ENCODE results near the gene CELSR1. TPM values are rescaled to one million over a fixed set of nuclear protein-coding genes. Genes with fewer than 3 reads are reported as not detected.

The CELSR1 gene
- total and polyA plus RNA-seq, 8 donors = 0.75 to 3.2 (median 1.2) TPM

DNA sequence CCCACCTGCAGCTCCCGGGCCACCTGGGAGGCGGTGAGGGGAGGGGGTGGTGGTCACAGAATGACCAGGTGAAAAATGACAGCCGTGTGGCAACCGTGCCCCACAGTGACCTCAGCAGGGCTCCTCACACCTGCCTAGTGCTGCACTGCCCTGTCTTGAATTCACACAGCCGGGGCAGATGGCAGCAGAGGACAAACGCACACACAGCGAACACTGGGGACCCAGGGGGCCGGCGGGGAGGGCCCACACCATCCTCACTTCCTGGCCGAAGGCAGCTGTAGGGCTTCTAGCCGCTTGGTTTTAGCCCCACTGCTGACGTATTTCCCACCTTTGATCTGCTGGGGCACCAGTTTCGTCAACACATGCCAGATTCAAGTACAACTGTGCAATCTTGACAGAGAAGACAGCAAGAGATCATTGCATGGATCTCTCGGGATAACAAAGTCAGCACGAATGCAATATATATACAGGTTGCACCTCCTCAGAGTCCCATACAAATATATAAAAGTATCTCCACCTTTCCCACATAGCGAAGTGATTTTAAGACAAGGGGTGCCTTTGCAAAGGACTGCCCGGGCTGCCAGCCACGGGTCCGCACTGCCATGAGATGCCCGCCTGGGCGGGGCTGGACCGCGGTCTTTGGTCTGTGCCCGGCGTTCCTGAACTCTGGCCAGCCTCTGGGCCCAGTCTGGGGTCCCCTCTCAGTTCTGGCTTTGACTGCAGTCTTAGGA lies 175.1 kb downstream of the CELSR1 start:
- no peaks in the 10 kb centered on the region for H3K9me3 ChIP-seq
- FAIRE-seq = no peak
- no peak overlapping the region for H3K27ac ChIP-seq
- intact Hi-C loops (cut with DNase I) = no loop called here
- H3K27me3 ChIP-seq = no peaks in the 10 kb centered on the region
- TF ChIP-seq, protein P1, sequence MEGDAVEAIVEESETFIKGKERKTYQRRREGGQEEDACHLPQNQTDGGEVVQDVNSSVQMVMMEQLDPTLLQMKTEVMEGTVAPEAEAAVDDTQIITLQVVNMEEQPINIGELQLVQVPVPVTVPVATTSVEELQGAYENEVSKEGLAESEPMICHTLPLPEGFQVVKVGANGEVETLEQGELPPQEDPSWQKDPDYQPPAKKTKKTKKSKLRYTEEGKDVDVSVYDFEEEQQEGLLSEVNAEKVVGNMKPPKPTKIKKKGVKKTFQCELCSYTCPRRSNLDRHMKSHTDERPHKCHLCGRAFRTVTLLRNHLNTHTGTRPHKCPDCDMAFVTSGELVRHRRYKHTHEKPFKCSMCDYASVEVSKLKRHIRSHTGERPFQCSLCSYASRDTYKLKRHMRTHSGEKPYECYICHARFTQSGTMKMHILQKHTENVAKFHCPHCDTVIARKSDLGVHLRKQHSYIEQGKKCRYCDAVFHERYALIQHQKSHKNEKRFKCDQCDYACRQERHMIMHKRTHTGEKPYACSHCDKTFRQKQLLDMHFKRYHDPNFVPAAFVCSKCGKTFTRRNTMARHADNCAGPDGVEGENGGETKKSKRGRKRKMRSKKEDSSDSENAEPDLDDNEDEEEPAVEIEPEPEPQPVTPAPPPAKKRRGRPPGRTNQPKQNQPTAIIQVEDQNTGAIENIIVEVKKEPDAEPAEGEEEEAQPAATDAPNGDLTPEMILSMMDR (IDR thresholded peaks at IDR 0.05) = no peak
- 47 to 50% methylated on average over 25 of the region's 25 CpGs for WGBS, 2 donors
- ATAC-seq = peak; percentile 18 to 64 (median 50)
- DNase-seq = peak in 4 of 6 donors; percentile 29 to 60 (median 50)
- H3K4me1 ChIP-seq = peaks cover 0 to 3% (median 0%) of the 10 kb centered on the region in 3 donors
- no peak overlapping the region for H3K4me3 ChIP-seq
- H3K36me3 ChIP-seq = no peaks in the 10 kb centered on the region

DNA sequence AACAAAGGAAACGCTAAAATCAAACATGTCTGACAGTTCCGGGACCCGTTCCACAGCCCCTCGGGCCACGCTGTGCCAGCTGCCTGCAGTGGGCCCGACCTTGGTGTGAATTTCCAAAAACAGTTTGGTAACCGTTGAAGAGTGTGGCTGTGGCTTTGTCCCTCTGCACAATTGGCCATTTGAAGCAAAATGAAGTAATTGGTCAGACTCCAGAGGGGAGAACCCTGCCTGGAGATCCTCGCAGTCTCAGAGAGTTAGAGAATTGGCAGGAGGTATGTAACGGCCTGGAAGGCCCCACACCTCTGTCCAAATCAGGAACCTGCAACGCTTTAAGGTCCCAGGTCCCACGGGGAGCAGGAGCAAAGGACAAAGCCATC lies 175.6 kb downstream of the CELSR1 start:
- DNase-seq = peak in 1 of 6 donors; percentile 17
- no peak overlapping the region for H3K27ac ChIP-seq
- H3K9me3 ChIP-seq = no peaks in the 10 kb centered on the region
- TF ChIP-seq, protein P1 (IDR thresholded peaks at IDR 0.05) = no peak
- ATAC-seq = peak in 3 of 4 donors; percentile 27 to 37 (median 28)
- WGBS, 2 donors = 36 to 47% methylated on average over 11 of the region's 11 CpGs
- no peak overlapping the region for H3K4me3 ChIP-seq
- no peak for FAIRE-seq
- no peaks in the 10 kb centered on the region for H3K36me3 ChIP-seq
- H3K27me3 ChIP-seq = no peaks in the 10 kb centered on the region
- intact Hi-C loops (cut with DNase I) = no loop called here
- peaks cover 0 to 3% (median 0%) of the 10 kb centered on the region in 3 donors for H3K4me1 ChIP-seq

DNA sequence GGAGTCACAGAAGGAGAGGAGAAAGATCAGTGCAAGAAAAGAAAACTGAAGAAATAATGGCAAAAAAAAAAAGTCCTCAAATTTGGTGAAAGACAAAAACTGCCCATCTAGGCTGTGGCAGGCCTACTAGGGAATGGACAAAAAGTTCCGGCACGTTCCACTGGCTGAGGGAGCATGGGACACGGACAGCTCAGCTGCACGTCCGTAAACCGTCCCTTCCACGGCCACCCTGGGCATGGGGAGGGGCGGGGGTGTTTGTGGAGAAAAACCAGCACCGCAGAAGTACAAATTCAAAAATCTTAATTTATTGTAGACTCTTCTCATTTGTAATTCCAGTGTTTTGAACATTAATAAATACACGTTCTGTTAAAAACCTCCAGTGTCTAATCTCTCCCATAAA lies 176.5 kb downstream of the CELSR1 start:
- Histone ChIP-seq H3K27ac (no peak overlapping the region), H3K27me3 (no peaks in the 10 kb centered on the region), H3K4me1 (peaks cover 0 to 3% (median 0%) of the 10 kb centered on the region in 3 donors), H3K36me3 (peaks cover 0 to 7% (median 0%) of the 10 kb centered on the region in 3 donors), H3K9me3 (no peaks in the 10 kb centered on the region), H3K4me3 (no peak overlapping the region)
- intact Hi-C loops (cut with DNase I) = no loop called here
- TF ChIP-seq, protein P1 (IDR thresholded peaks at IDR 0.05) = no peak
- WGBS, 2 donors = 93 to 95% methylated on average over 10 of the region's 10 CpGs
- FAIRE-seq (no peak), DNase-seq (peak in 1 of 6 donors; percentile 20), ATAC-seq (no peak)

DNA sequence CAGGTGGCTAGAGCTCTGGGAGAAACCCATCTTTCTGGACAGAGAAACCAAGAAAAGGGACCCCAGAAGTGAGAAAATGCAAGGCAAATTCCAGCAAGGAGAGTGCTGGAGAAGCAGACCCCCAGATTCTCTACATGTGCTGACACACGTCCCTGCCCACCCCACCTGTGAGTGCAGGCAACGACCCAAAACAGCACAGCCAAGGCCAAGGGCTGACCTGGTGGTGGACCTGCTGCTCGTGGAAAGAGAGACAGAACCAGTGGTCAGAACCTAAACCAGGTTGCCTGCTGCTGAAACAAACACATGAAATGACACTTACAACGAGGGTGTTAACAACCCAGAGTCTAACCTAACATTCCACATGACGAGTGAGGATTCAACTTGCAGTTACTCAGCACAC lies 177.3 kb downstream of the CELSR1 start:
- Histone ChIP-seq H3K4me1 (peaks cover 0 to 3% (median under 1%) of the 10 kb centered on the region in 3 donors), H3K27me3 (no peaks in the 10 kb centered on the region), H3K9me3 (no peaks in the 10 kb centered on the region), H3K36me3 (peaks cover 0 to 7% (median 0%) of the 10 kb centered on the region in 3 donors), H3K4me3 (no peak overlapping the region), H3K27ac (no peak overlapping the region)
- TF ChIP-seq, protein P1 (IDR thresholded peaks at IDR 0.05) = no peak
- no peak for FAIRE-seq
- intact Hi-C loops (cut with DNase I) = no loop called here
- peak in 2 of 6 donors; percentile 22 to 34 for DNase-seq
- WGBS, 2 donors = 74 to 75% methylated on average over 5 of the region's 5 CpGs
- no peak for ATAC-seq

DNA sequence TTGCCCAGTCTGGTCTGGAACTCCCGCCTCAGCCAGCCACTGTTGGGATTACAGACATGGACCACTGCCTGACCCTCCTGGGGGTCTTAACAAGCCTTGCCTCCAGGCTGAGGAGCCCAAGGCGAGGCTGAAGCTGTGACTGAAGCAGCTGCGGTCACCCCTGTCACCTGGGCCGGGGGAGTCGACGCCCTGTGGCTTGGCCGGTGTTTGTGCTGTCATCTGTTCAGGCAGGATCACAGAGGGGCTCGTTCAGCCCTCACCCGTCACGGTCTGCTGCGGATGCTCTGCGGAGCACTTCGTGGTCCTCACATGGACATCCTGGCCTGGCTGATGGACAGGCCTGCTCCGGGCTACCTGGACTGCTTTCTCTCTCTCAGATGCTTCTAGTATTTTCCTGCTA lies 178.1 kb downstream of the CELSR1 start:
- no peaks in the 10 kb centered on the region for H3K27me3 ChIP-seq
- intact Hi-C loops (cut with DNase I) = loop anchor here in 1 of 3 donors (10.0 kb wide), 1 partner anchor 185 kb away; no protein-coding TSS in a partner anchor
- H3K27ac ChIP-seq = no peak overlapping the region
- no peaks in the 10 kb centered on the region for H3K9me3 ChIP-seq
- DNase-seq (peak in 2 of 6 donors; percentile 38 to 61), ATAC-seq (no peak), FAIRE-seq (no peak)
- peaks cover 0 to 7% (median 3%) of the 10 kb centered on the region in 3 donors for H3K4me1 ChIP-seq
- H3K36me3 ChIP-seq = peaks cover 0 to 7% (median 0%) of the 10 kb centered on the region in 3 donors
- 89 to 90% methylated on average over 14 of the region's 14 CpGs for WGBS, 2 donors
- TF ChIP-seq, protein P1 (IDR thresholded peaks at IDR 0.05) = no peak
- no peak overlapping the region for H3K4me3 ChIP-seq

Data from pancreas (tissue), 10 donors.